Sciatic nerve (tissue), 2 donors: Measurements from ENCODE around the gene RPS27A. TPM values are rescaled to one million over a fixed set of nuclear protein-coding genes. Genes with fewer than 3 reads are reported as not detected.
A peak's percentile ranks its signal among the peaks of the same experiment; 100 is the strongest.

Experiments used
- ATAC-seq: fragments of 200-7000 bp; cut with Tn5 transposase; one replicate; pipeline ENCODE4 v1.9.1; 2020; ENCODE audit warnings: mild to moderate bottlenecking, moderate library complexity
- DNase-seq: peaks from one replicate; pipeline ENCODE4 v3.0.0-alpha.2; 2020; ENCODE audit warnings: low spot score
- intact Hi-C: fragments of 100-400 bp; cut with DNase I; formaldehyde crosslinking; loops from one replicate; pipeline ENCODE4 v1.14.2; 2022
- total RNA-seq: library from RNA; stranded (reverse); fragmentation: NEBNext Ultra II Directional; extraction: Animal tissue kit (Norgen Biotek cat#: 25700); gene quantifications from one replicate; pipeline ENCODE4 v1.2.1, GENCODE V29; 2021
- donor health status: DM: no; HTN: no; CAD: no.
- donor health status: DM: no; HTN: no; CAD: no.

RPS27A gene
- total RNA-seq, 1 donor from 2014 or later, result 762 TPM

- intact Hi-C loops, result no loop called here
- ATAC-seq (peak; percentile 99), DNase-seq (peak; percentile 93)
Measured at GRCh38 chr2:55282110-55282917, 49.8 kb downstream of the RPS27A start.

- no peak for ATAC-seq
- intact Hi-C loops, result no loop called here
- DNase-seq, result no peak
Measured at GRCh38 chr2:55283083-55283482, 50.6 kb downstream of the RPS27A start.

Other genes starting within 250 kb of the RPS27A start
- gene RTN4, start 182.2 kb upstream of the RPS27A start, total RNA-seq, result 254 TPM
- gene CLHC1, start 395 bp upstream of the RPS27A start, total RNA-seq, result 11.9 TPM
- gene MTIF2, start 36.5 kb downstream of the RPS27A start, total RNA-seq, result 18.2 TPM
- gene CCDC88A, start 187.2 kb downstream of the RPS27A start, total RNA-seq, result 59.8 TPM